Colonic mucosa (tissue), 2 donors: ENCODE data around the gene ELOB. TPM values are rescaled to one million over a fixed set of nuclear protein-coding genes. Genes with fewer than 3 reads are reported as not detected.

Experiments
- total RNA-seq, 2 donors: library from RNA; stranded (reverse); fragmentation: NEBNext Ultra II Directional in 1 of 2; extraction: Animal tissue kit (Norgen Biotek cat#: 25700) in 1 of 2; gene quantifications; one replicate each; pipeline ENCODE4 v1.2.1, GENCODE V29; 2021
- donor health status: DM: no; HTN: no; CAD: no.
- donor health status: DM: no; HTN: no; CAD: no.

The ELOB gene
- total RNA-seq, 2 donors from 2014 or later, result 230 to 333 TPM

Other genes with a start within 250 kb of the ELOB start
- under 1 TPM; 0.53 to 0.54 TPM for gene CEMP1, start 245.9 kb downstream of the ELOB start, total RNA-seq
- 10 to 100 TPM; 60.4 to 71.5 TPM for gene PDPK1, start 239.3 kb downstream of the ELOB start, total RNA-seq
- 10 to 100 TPM; 45.2 to 88.3 TPM for gene KCTD5, start 94.8 kb downstream of the ELOB start, total RNA-seq
- under 1 TPM; 0.15 to 0.56 TPM for gene PRSS27, start 57.1 kb downstream of the ELOB start, total RNA-seq
- 100 to 1,000 TPM; 377 to 539 TPM for gene SRRM2, start 24.6 kb downstream of the ELOB start, total RNA-seq
- gene PRSS33, start 10.3 kb upstream of the ELOB start, total RNA-seq, result not detected
- gene PRSS41, start 21.2 kb upstream of the ELOB start, total RNA-seq, result not detected
- gene PRSS21, start 40.0 kb upstream of the ELOB start, total RNA-seq, result 1 to 10 TPM; 1.1 to 2.6 TPM
- 10 to 100 TPM; 34.1 to 62.1 TPM for gene ZG16B, start 53.0 kb upstream of the ELOB start, total RNA-seq
- gene PRSS22, start 80.9 kb upstream of the ELOB start, total RNA-seq, result 1 to 10 TPM; 6.1 to 6.7 TPM
- gene FLYWCH2, start 105.9 kb upstream of the ELOB start, total RNA-seq, result 10 to 100 TPM; 16.2 to 24.8 TPM
- gene FLYWCH1, start 134.7 kb upstream of the ELOB start, total RNA-seq, result 10 to 100 TPM; 18.5 to 28.4 TPM
- 1 to 10 TPM; 1.4 to 1.5 TPM for gene KREMEN2, start 187.0 kb upstream of the ELOB start, total RNA-seq
- 10 to 100 TPM; 14.0 to 42.3 TPM for gene PAQR4, start 192.1 kb upstream of the ELOB start, total RNA-seq
- 10 to 100 TPM in 1 of 2 donors, 1 to 10 TPM in 1; 9.5 to 76.6 TPM for gene PKMYT1, start 203.2 kb upstream of the ELOB start, total RNA-seq
- gene CLDN9, start 235.6 kb upstream of the ELOB start, total RNA-seq, result under 1 TPM; 0.35 to 0.67 TPM
- 1 to 10 TPM in 1 of 2 donors, not detected in 1; 1.2 TPM for gene CLDN6, start 240.9 kb upstream of the ELOB start, total RNA-seq
- gene TNFRSF12A, start 243.1 kb upstream of the ELOB start, total RNA-seq, result 10 to 100 TPM; 11.6 to 27.3 TPM
- gene HCFC1R1, start 246.7 kb upstream of the ELOB start, total RNA-seq, result 10 to 100 TPM; 28.7 to 30.0 TPM
- gene THOC6, start 246.8 kb upstream of the ELOB start, total RNA-seq, result 10 to 100 TPM; 27.4 to 45.8 TPM